Duodenal mucosa (tissue), 2 donors: Measurements from ENCODE around the gene COBL.

ENCODE experiments used
- H3K27ac ChIP-seq: one replicate; pipeline ENCODE4 v1.7.0; 2013; ENCODE audit warnings: low read depth, low read length
- H3K27me3 ChIP-seq, 2 donors: one replicate each; pipeline ENCODE4 v1.7.0; 2013; ENCODE audit warnings: low read length in 2 of 2, control low read depth in 1 of 2; ENCODE audit not compliant: insufficient read depth in 2 of 2, control insufficient read depth in 1 of 2
- H3K36me3 ChIP-seq, 2 donors: one replicate each; pipeline ENCODE4 v1.7.0; 2013; ENCODE audit warnings: low read length in 2 of 2, control low read depth in 1 of 2; ENCODE audit not compliant: insufficient read depth in 2 of 2, control insufficient read depth in 1 of 2
- H3K4me1 ChIP-seq, 2 donors: one replicate each; pipeline ENCODE4 v1.7.0; 2013; ENCODE audit warnings: low read length in 2 of 2, control low read depth in 1 of 2; ENCODE audit not compliant: insufficient read depth in 2 of 2, control insufficient read depth in 1 of 2
- H3K4me3 ChIP-seq, 2 donors: one replicate each; pipeline ENCODE4 v1.7.0; 2013; ENCODE audit warnings: low read length in 2 of 2, low read depth in 1 of 2
- H3K9ac ChIP-seq, 2 donors: one replicate each; pipeline ENCODE4 v1.7.0; 2013; ENCODE audit warnings: low read length in 2 of 2, low read depth in 1 of 2
- H3K9me3 ChIP-seq, 2 donors: one replicate each; pipeline ENCODE4 v1.7.0; 2013; ENCODE audit warnings: low read length in 2 of 2, control low read depth in 1 of 2; ENCODE audit not compliant: control insufficient read depth in 1 of 2

The COBL gene

GRCh38 chr7:51235593-51236313 lies 80.9 kb downstream of the COBL start:
- Histone ChIP-seq H3K9ac (no peak overlapping the region), H3K9me3 (no peaks in the 10 kb centered on the region), H3K4me3 (no peak overlapping the region), H3K36me3 (no peaks in the 10 kb centered on the region), H3K27me3 (no peaks in the 10 kb centered on the region), H3K4me1 (no peaks in the 10 kb centered on the region), H3K27ac (no peak overlapping the region)

DNA sequence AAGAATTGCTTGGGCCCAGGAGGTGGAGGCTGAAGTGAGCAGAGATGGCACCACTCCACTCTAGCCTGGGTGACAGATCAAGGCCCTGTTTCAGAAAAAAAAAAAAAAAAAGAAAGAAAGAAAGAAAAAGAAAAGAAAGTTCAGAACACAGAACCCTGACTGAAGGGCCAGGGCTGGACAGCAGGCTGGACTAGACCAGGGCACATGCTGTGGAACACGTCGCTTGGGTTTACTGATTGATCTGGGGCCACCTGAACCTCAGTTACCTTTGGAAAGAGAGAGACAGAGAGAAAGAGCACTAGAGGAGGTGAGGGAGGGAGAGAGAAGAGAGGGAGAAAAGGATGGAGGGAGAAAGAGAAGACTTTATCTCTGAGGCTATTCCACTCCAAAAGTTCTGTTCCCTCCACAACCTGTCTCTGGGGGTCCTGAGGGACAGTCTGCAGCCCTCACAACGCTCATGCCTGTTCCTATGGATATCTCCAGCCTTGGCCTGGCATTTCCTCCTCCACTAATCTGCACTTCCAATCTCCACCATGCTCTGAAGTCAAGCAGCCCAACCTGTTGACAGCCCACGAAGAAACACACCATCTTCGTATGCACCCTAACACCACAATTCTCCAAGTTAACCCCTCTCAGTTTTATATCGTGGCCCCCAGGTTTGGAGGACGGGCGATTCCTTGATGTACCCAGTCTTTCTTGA lies 81.8 kb downstream of the COBL start:
- no peak overlapping the region for H3K27ac ChIP-seq

GRCh38 chr7:51234139-51234538 lies 82.5 kb downstream of the COBL start:
- Histone ChIP-seq H3K36me3 (no peaks in the 10 kb centered on the region), H3K27me3 (no peaks in the 10 kb centered on the region), H3K4me1 (no peaks in the 10 kb centered on the region), H3K27ac (no peak overlapping the region), H3K4me3 (no peak overlapping the region), H3K9me3 (no peaks in the 10 kb centered on the region), H3K9ac (no peak overlapping the region)

More for the DNA sequence above, 81.8 kb downstream of the COBL start:
- Histone ChIP-seq H3K9ac (no peak overlapping the region), H3K27me3 (no peaks in the 10 kb centered on the region), H3K4me1 (no peaks in the 10 kb centered on the region), H3K4me3 (no peak overlapping the region), H3K36me3 (no peaks in the 10 kb centered on the region), H3K9me3 (no peaks in the 10 kb centered on the region)

GRCh38 chr7:51233374-51233773 lies 83.2 kb downstream of the COBL start:
- H3K4me3 ChIP-seq: no peak overlapping the region
- H3K9ac ChIP-seq: no peak overlapping the region

DNA sequence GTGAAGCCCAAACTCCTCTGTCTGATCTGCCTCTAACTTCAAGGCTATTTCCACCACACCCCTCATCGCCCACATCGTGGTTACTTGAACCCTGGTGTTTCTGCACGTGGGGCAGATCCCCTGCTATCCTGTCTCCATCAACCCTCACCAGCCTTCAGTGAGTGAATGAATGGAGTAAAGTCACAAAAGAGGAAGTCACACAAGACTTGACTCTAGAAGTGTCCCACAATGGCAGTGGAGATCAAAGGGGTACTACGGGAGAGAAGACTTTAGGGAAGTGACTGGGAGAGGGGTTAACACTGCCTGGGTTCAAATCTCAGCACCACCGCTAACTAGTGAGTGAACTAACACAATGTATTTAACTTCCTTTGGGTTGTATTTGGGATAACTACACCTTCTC lies 85.9 kb downstream of the COBL start:
- peaks cover 6 to 7% of the 10 kb centered on the region in 2 donors for H3K4me1 ChIP-seq
- H3K36me3 ChIP-seq: no peaks in the 10 kb centered on the region
- H3K4me3 ChIP-seq: no peak overlapping the region
- no peak overlapping the region for H3K9ac ChIP-seq
- H3K27ac ChIP-seq: no peak overlapping the region
- no peaks in the 10 kb centered on the region for H3K9me3 ChIP-seq
- no peaks in the 10 kb centered on the region for H3K27me3 ChIP-seq

More at GRCh38 chr7:51233374-51233773, 83.2 kb downstream of the COBL start:
- Histone ChIP-seq H3K36me3 (no peaks in the 10 kb centered on the region), H3K9me3 (no peaks in the 10 kb centered on the region), H3K27me3 (no peaks in the 10 kb centered on the region), H3K27ac (no peak overlapping the region), H3K4me1 (no peaks in the 10 kb centered on the region)

DNA sequence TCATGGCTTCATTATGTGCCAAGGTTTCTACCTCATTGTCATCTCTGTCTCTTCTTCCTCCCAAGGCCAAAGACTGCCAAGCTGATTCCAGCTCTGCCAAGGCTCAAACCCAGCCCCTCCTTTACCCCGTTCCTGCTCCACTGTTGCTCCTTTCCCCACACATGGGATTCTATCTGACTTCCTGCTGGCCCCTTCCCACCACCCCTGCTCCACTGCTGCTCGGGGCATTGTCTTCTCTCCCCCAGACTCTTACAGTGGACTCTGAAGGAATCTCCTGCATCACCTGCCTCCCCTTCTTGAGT lies 86.3 kb downstream of the COBL start:
- Histone ChIP-seq H3K4me1 (peaks cover 8 to 9% of the 10 kb centered on the region in 2 donors), H3K27me3 (no peaks in the 10 kb centered on the region), H3K36me3 (no peaks in the 10 kb centered on the region), H3K9ac (no peak overlapping the region), H3K4me3 (no peak overlapping the region), H3K27ac (no peak overlapping the region), H3K9me3 (no peaks in the 10 kb centered on the region)

DNA sequence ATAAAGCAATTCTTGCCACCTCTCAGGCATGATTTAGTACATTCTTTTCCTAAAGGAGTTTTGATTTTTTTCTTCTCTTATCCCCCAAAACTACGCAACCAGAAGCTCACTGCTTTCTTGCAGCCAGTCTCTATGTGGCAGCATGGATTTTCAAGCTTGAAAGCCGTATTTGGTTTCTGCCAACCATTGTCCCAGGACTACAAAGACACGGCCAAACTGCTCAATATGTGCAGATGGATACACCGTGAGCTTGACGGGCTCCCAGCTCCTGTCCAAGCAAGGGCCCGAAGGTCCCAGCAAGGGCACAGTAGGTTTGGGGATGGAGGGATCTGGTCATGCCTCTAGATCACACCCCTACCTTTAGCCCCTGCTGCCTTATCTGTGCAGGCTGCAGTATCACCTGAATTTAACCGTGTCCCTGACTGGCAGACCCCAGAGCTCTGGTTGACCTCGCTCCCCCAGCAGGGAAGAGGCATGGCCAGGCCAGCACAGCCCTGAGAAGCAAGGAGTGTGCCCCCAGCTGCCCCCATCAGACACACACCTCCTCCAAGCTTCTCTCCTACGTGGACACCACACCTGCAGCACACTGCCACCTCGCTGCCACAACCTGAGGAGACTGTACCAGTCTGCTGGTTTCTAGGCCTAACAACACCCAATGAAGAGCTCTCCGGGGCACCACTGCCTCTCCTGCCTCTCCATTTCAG lies 86.8 kb downstream of the COBL start:
- no peaks in the 10 kb centered on the region for H3K9me3 ChIP-seq
- H3K36me3 ChIP-seq: no peaks in the 10 kb centered on the region
- no peak overlapping the region for H3K4me3 ChIP-seq
- no peaks in the 10 kb centered on the region for H3K27me3 ChIP-seq
- no peak overlapping the region for H3K9ac ChIP-seq
- peaks cover 13 to 14% of the 10 kb centered on the region in 2 donors for H3K4me1 ChIP-seq
- no peak overlapping the region for H3K27ac ChIP-seq

GRCh38 chr7:51229106-51229537 lies 87.5 kb downstream of the COBL start:
- H3K9me3 ChIP-seq: no peaks in the 10 kb centered on the region
- H3K4me1 ChIP-seq: peaks cover 14% of the 10 kb centered on the region in 2 donors
- H3K4me3 ChIP-seq: no peak overlapping the region
- H3K36me3 ChIP-seq: no peaks in the 10 kb centered on the region
- H3K9ac ChIP-seq: no peak overlapping the region
- H3K27me3 ChIP-seq: no peaks in the 10 kb centered on the region
- H3K27ac ChIP-seq: no peak overlapping the region

GRCh38 chr7:51228386-51228958 lies 88.1 kb downstream of the COBL start:
- no peak overlapping the region for H3K9ac ChIP-seq
- no peak overlapping the region for H3K4me3 ChIP-seq
- no peaks in the 10 kb centered on the region for H3K27me3 ChIP-seq
- peaks cover 14% of the 10 kb centered on the region in 2 donors for H3K4me1 ChIP-seq
- no peak overlapping the region for H3K27ac ChIP-seq
- H3K36me3 ChIP-seq: no peaks in the 10 kb centered on the region
- no peaks in the 10 kb centered on the region for H3K9me3 ChIP-seq

DNA sequence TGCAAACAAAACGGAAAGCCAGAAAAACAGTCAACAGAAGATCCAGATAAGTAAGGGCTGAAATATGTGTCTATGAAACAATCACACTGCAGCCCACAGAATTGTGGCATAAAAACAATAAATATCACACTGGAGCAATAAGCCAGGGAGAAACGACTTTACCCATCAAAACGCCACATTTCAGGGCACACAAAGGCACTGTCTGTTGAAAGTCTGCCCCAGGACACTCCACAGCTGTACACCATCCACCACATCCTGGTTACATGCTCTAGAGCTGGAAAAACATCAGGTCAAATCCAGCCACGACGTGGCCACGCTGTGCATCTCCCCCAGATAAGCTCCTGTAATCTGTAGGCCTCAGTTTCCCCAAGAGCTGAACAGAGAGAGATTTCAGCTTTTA lies 88.7 kb downstream of the COBL start:
- Histone ChIP-seq H3K27me3 (no peaks in the 10 kb centered on the region), H3K27ac (no peak overlapping the region), H3K4me3 (no peak overlapping the region), H3K9me3 (no peaks in the 10 kb centered on the region), H3K9ac (no peak overlapping the region), H3K4me1 (peaks cover 14% of the 10 kb centered on the region in 2 donors), H3K36me3 (no peaks in the 10 kb centered on the region)
